ENCODE data around the gene ITM2C.

GRCh38 chr2:230899786-230900185 is 35.0 kb downstream of the ITM2C start:
- TF ChIP-seq GATA2 (IDR thresholded peaks at IDR 0.05; ENCODE audit: low read depth, low read length) (no peak), GATA3 (IDR thresholded peaks at IDR 0.05; ENCODE audit: low read depth, low read length) (no peak)

Measured in SH-SY5Y (cell line).